Medulla oblongata (tissue), 1 donor: ENCODE data around the gene FRMD5.

ENCODE experiments used
- DNase-seq: peaks from one replicate; pipeline ENCODE4 v3.0.0-alpha.2; 2015; ENCODE audit errors: extremely low spot score

FRMD5 gene

GRCh38 chr15:44094781-44095180 is 100.3 kb downstream of the FRMD5 start:
- no peak for DNase-seq

GRCh38 chr15:44093836-44094235 is 101.2 kb downstream of the FRMD5 start:
- DNase-seq = no peak

GRCh38 chr15:44092221-44092620 is 102.8 kb downstream of the FRMD5 start:
- no peak for DNase-seq

GRCh38 chr15:44087578-44088465 is 107.2 kb downstream of the FRMD5 start:
- DNase-seq = no peak

- no peak for DNase-seq
Measured at GRCh38 chr15:44084770-44085169, 110.3 kb downstream of the FRMD5 start.

GRCh38 chr15:44084171-44084570 is 110.9 kb downstream of the FRMD5 start:
- DNase-seq = no peak

GRCh38 chr15:44082558-44083157 is 112.4 kb downstream of the FRMD5 start:
- DNase-seq = no peak

GRCh38 chr15:44081026-44082013 is 113.8 kb downstream of the FRMD5 start:
- DNase-seq = no peak

GRCh38 chr15:44075535-44075934 is 119.5 kb downstream of the FRMD5 start:
- DNase-seq = no peak

GRCh38 chr15:44069489-44069888 is 125.6 kb downstream of the FRMD5 start:
- no peak for DNase-seq

GRCh38 chr15:44068347-44068746 is 126.7 kb downstream of the FRMD5 start:
- no peak for DNase-seq

- peak; percentile 92 for DNase-seq
Measured at GRCh38 chr15:44066211-44066827, 128.8 kb downstream of the FRMD5 start.

GRCh38 chr15:44064706-44065105 is 130.4 kb downstream of the FRMD5 start:
- DNase-seq = no peak

- no peak for DNase-seq
Measured at GRCh38 chr15:44058126-44058525, 136.9 kb downstream of the FRMD5 start.

GRCh38 chr15:44045661-44046060 is 149.4 kb downstream of the FRMD5 start:
- DNase-seq = no peak

- DNase-seq = no peak
Measured at GRCh38 chr15:44045217-44045616, 149.9 kb downstream of the FRMD5 start.

- no peak for DNase-seq
Measured at GRCh38 chr15:44038755-44039191, 156.3 kb downstream of the FRMD5 start.

GRCh38 chr15:44035781-44036699 is 159.0 kb downstream of the FRMD5 start:
- no peak for DNase-seq

- DNase-seq = peak; percentile 48
Measured at GRCh38 chr15:44034933-44035624, 160.0 kb downstream of the FRMD5 start.

GRCh38 chr15:44034334-44034733 is 160.7 kb downstream of the FRMD5 start:
- DNase-seq = no peak
